H1 (cell line): ENCODE results near the gene CETN1. TPM values are rescaled to one million over a fixed set of nuclear protein-coding genes. Genes with fewer than 3 reads are reported as not detected.

Source experiments
- ASH2L ChIP-seq: fragments of 200-600, 300-600 bp; sonication (generic); IDR thresholded peaks from one replicate; pipeline ENCODE4 v1.7.1; 2017; ENCODE audit warnings: low read length
- CREB1 ChIP-seq: IDR thresholded peaks from 2 replicates; pipeline ENCODE4 v1.6.1; 2012; ENCODE audit warnings: inconsistent platforms
- HDAC6 ChIP-seq: IDR thresholded peaks from one replicate; pipeline ENCODE4 v1.7.1; 2012; ENCODE audit warnings: low read depth, mild to moderate bottlenecking, inconsistent platforms, low read length, moderate library complexity
- JUN ChIP-seq: IDR thresholded peaks from 2 replicates; pipeline ENCODE4 v1.6.1; 2011; ENCODE audit warnings: low read depth, mild to moderate bottlenecking, improper control_type of control experiment, low read length
- KDM4A ChIP-seq: IDR thresholded peaks from one replicate; pipeline ENCODE4 v1.7.1; 2012; ENCODE audit warnings: low read depth, mild to moderate bottlenecking, moderate library complexity, low read length, inconsistent platforms; ENCODE audit not compliant: severe bottlenecking
- RXRA ChIP-seq: IDR thresholded peaks from 2 replicates; pipeline ENCODE4 v1.6.1; 2011; ENCODE audit warnings: low read depth, mild to moderate bottlenecking, low read length, moderate library complexity; ENCODE audit not compliant: insufficient read depth
- SRF ChIP-seq: IDR thresholded peaks from 2 replicates; pipeline ENCODE4 v1.6.1; 2011; ENCODE audit warnings: mild to moderate bottlenecking, low read depth, low read length, moderate library complexity
- TEAD4 ChIP-seq: IDR thresholded peaks from 2 replicates; pipeline ENCODE4 v1.6.1; 2012; ENCODE audit warnings: low read depth, low read length, inconsistent platforms, mixed read lengths
- polyA plus RNA-seq, 7 experiments: library from polyadenylated mRNA; depleted of rRNA in 3 of 7; stranded (reverse) in 5 of 7; unstranded in 2 of 7; fragments of >200 nt in 5 of 7; fragments of 200-250 nt in 2 of 7; gene quantifications; 1 replicate in 5 of 7; 2 replicates in 1 of 7; 4 replicates in 1 of 7; pipeline versions ENCODE4 v1.2.1 to v1.2.3, GENCODE V29; 2011 to 2013; ENCODE audit warnings: missing spikeins in 2 of 7, mixed read lengths in 2 of 7
- total RNA-seq: library from RNA; stranded (reverse); fragmentation: NEBNext Ultra II Directional; extraction: Animal tissue kit (Norgen Biotek cat#: 25700); gene quantifications from 2 replicates; pipeline ENCODE4 v1.2.1, GENCODE V29; 2021

CETN1 gene
- total and polyA plus RNA-seq, 2 of the 8 experiments (the other 6 are each of a cell fraction or from before 2014, with no cell fraction given) = not detected

- TF ChIP-seq JUN (no peak), SRF (no peak), ASH2L (no peak), CREB1 (no peak), TEAD4 (no peak), KDM4A (no peak), HDAC6 (no peak), RXRA (no peak)
These were observed 9.5 kb upstream of the CETN1 start (continued) for GRCh38 chr18:570697-571096.
